B cell (primary cell): Measurements from ENCODE around the gene MTHFS. TPM values are rescaled to one million over a fixed set of nuclear protein-coding genes. Genes with fewer than 3 reads are reported as not detected.

ENCODE experiments used
- ATAC-seq: fragments of 200-7000 bp; cut with Tn5 transposase; one replicate; pipeline ENCODE4 v1.10.0; 2021; ENCODE audit warnings: low read depth, mild to moderate bottlenecking, moderate number of reproducible peaks, moderate library complexity
- CTCF ChIA-PET: fragments of 350-600 bp; sonication (Branson Sonifier 250); formaldehyde crosslinking; loops from one replicate; lab custom pipeline; 2021; ENCODE audit warnings: antibody characterized with exemption, inconsistent platforms; lab: Charles Lee
- POLR2A ChIA-PET: fragments of 350-600 bp; sonication (Branson Sonifier 250); formaldehyde crosslinking; loops from one replicate; lab custom pipeline; 2021; ENCODE audit warnings: antibody characterized with exemption; lab: Charles Lee
- DNase-seq: peaks from one replicate; pipeline ENCODE4 v3.0.0; 2013
- H2AFZ ChIP-seq: 2 replicates; pipeline ENCODE4 v1.6.1; 2012; ENCODE audit warnings: mild to moderate bottlenecking, low read depth, low read length; ENCODE audit not compliant: insufficient read depth, poor library complexity, severe bottlenecking
- H3K27ac ChIP-seq, 2 donors: 1 replicate in 1 of 2; 2 replicates in 1 of 2; pipeline ENCODE4 v1.5.1; 2012 to 2013; ENCODE audit warnings: low read length in 2 of 2, mild to moderate bottlenecking in 2 of 2, moderate library complexity in 1 of 2
- H3K27me3 ChIP-seq, 4 experiments: fragments of 200-600 bp in 1 of 4; sonication (generic) in 1 of 4; replicated peaks in 1 of 4; 1 replicate in 2 of 4; 2 replicates in 2 of 4; pipeline versions ENCODE4 v1.6.1 to v1.7.0; 2013 to 2016; ENCODE audit warnings: low read length in 3 of 4, mild to moderate bottlenecking in 2 of 4, mixed read lengths in 1 of 4, moderate library complexity in 1 of 4; ENCODE audit not compliant: insufficient read depth in 4 of 4, control insufficient read depth in 3 of 4; ENCODE audit errors: control extremely low read depth in 1 of 4
- H3K36me3 ChIP-seq, 2 experiments: replicated peaks in 1 of 2; 1 replicate in 1 of 2; 2 replicates in 1 of 2; pipeline versions ENCODE4 v1.6.1 to v1.7.1; 2013; ENCODE audit warnings: low read length in 1 of 2; ENCODE audit not compliant: insufficient read depth in 2 of 2, control insufficient read depth in 1 of 2; ENCODE audit errors: control extremely low read depth in 1 of 2, extremely low read depth in 1 of 2
- H3K4me1 ChIP-seq, 2 donors: fragments of 200-600 bp in 1 of 2; sonication (generic) in 1 of 2; 1 replicate in 1 of 2; 2 replicates in 1 of 2; pipeline versions ENCODE4 v1.5.1 to v1.6.1; 2013 to 2017; ENCODE audit warnings: low read length in 2 of 2; ENCODE audit not compliant: control insufficient read depth in 2 of 2, insufficient read depth in 2 of 2
- H3K4me2 ChIP-seq: replicated peaks from 2 replicates; pipeline ENCODE3; 2012; ENCODE audit warnings: mild to moderate bottlenecking, low read depth, low read length; ENCODE audit not compliant: poor library complexity, severe bottlenecking
- H3K4me3 ChIP-seq, 5 experiments: fragments of 200-600 bp in 1 of 5; sonication (generic) in 1 of 5; 1 replicate in 3 of 5; 2 replicates in 2 of 5; pipeline versions ENCODE4 v1.5.1 to v1.7.0; 2011 to 2016; ENCODE audit warnings: low read length in 4 of 5, mild to moderate bottlenecking in 4 of 5, low read depth in 2 of 5, control low read depth in 1 of 5, moderate library complexity in 1 of 5; ENCODE audit not compliant: insufficient read depth in 1 of 5; ENCODE audit errors: control extremely low read depth in 1 of 5, extremely low read depth in 1 of 5
- H3K79me2 ChIP-seq: fragments of 200-600 bp; sonication (generic); one replicate; pipeline ENCODE4 v1.6.0; 2016; ENCODE audit warnings: low read length; ENCODE audit not compliant: control insufficient read depth, insufficient read depth
- H3K9ac ChIP-seq: fragments of 200-600 bp; sonication (generic); 2 replicates; pipeline ENCODE4 v1.6.1; 2017; ENCODE audit warnings: mild to moderate bottlenecking, low read length, moderate library complexity
- H3K9me3 ChIP-seq, 3 donors: one replicate each; pipeline versions ENCODE4 v1.6.1 to v1.7.1; 2013; ENCODE audit warnings: low read length in 2 of 3; ENCODE audit not compliant: control insufficient read depth in 2 of 3, insufficient read depth in 1 of 3; ENCODE audit errors: control extremely low read depth in 1 of 3
- H4K20me1 ChIP-seq: 2 replicates; pipeline ENCODE4 v1.6.0; 2012; ENCODE audit warnings: mild to moderate bottlenecking, low read length; ENCODE audit not compliant: insufficient read depth, control insufficient read depth, poor library complexity, severe bottlenecking
- H3K27ac Mint-ChIP-seq: one replicate; pipeline ENCODE4 v1.8.0; 2021; ENCODE audit warnings: mixed read lengths
- H3K27me3 Mint-ChIP-seq: one replicate; pipeline ENCODE4 v1.8.0; 2021; ENCODE audit warnings: mixed read lengths
- H3K4me1 Mint-ChIP-seq: one replicate; pipeline ENCODE4 v1.8.0; 2021; ENCODE audit warnings: mixed read lengths
- H3K4me3 Mint-ChIP-seq: one replicate; pipeline ENCODE4 v1.8.0; 2021; ENCODE audit warnings: mixed read lengths
- H3K9me3 Mint-ChIP-seq: one replicate; pipeline ENCODE4 v1.8.0; 2022; ENCODE audit warnings: mixed read lengths; ENCODE audit not compliant: insufficient read depth
- EZH2 ChIP-seq: IDR thresholded peaks from 2 replicates; pipeline ENCODE4 v1.6.1; 2012; ENCODE audit warnings: borderline replicate concordance, low read depth, mild to moderate bottlenecking, moderate library complexity, low read length; ENCODE audit not compliant: insufficient read depth, poor library complexity, severe bottlenecking
- WGBS: methylation state at CpG from one replicate; pipeline ENCODE4 v1.1.5; 2013; ENCODE audit warnings: missing lambda C conversion rate; ENCODE audit not compliant: insufficient coverage; 5-methylcytosine and 5-hydroxymethylcytosine counted together
- intact Hi-C: fragments of 100-400 bp; cut with micrococcal nuclease; formaldehyde crosslinking; loops from one replicate; pipeline ENCODE4 v1.10.0; 2022
- polyA plus RNA-seq: library from polyadenylated mRNA; depleted of rRNA; stranded (reverse); fragments of >200 nt; gene quantifications from 2 replicates; pipeline ENCODE4 v1.2.3, GENCODE V29; 2012
- total RNA-seq, 2 donors: library from RNA; stranded (reverse); fragments of 120-200 nt in 1 of 2; gene quantifications; 1 replicate in 1 of 2; 2 replicates in 1 of 2; pipeline versions ENCODE4 v1.2.3 to v1.2.4, GENCODE V29; 2013 to 2022
- TF ChIP-seq, protein P1 (sequence below): fragments of 200-600 bp; IDR thresholded peaks from one replicate; pipeline ENCODE4 v1.8.0; 2022; ENCODE audit warnings: antibody characterized with exemption, mild to moderate bottlenecking

The MTHFS gene
- total and polyA plus RNA-seq, 2 donors (not counting 1 experiment from before 2014, with no cell fraction given) = 20.1 to 20.9 TPM

DNA sequence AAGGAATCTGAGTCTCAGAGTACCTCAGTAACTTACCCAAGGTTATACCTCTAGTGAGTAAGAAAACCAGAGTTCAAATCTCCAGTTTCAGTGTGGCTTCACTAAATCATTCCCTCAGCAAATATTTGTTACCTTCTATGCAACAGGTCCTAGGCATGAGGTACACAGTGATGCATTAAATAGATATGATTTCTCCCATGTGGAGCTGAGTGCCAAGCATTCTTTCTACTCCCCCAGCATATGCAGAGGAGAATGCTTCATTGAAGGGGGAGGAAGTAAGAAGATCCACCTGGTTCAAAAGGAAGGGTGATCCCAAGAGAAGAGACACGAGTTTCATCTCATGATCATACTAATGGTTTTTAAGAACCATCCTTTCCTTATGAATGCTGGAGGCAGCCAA is 6.8 kb upstream of the MTHFS start:
- peaks cover 3 to 9% of the 10 kb centered on the region in 2 donors for H3K4me1 ChIP-seq
- ATAC-seq (no peak), DNase-seq (no peak)
- H3K36me3 ChIP-seq = peaks cover 2 to 5% of the 10 kb centered on the region in 2 experiments
- H3K27ac Mint-ChIP-seq = no peak overlapping the region
- H3K4me3 Mint-ChIP-seq = no peak overlapping the region
- CTCF ChIA-PET = interaction anchor here (1.0 kb wide), 1 partner anchor 19 kb away, joined by 3 read pairs; no protein-coding TSS in a partner anchor
- no peak overlapping the region for H2AFZ ChIP-seq
- POLR2A ChIA-PET = no interaction called here
- H4K20me1 ChIP-seq = no peaks in the 10 kb centered on the region
- TF ChIP-seq EZH2 = no peak
- TF ChIP-seq, protein P1, sequence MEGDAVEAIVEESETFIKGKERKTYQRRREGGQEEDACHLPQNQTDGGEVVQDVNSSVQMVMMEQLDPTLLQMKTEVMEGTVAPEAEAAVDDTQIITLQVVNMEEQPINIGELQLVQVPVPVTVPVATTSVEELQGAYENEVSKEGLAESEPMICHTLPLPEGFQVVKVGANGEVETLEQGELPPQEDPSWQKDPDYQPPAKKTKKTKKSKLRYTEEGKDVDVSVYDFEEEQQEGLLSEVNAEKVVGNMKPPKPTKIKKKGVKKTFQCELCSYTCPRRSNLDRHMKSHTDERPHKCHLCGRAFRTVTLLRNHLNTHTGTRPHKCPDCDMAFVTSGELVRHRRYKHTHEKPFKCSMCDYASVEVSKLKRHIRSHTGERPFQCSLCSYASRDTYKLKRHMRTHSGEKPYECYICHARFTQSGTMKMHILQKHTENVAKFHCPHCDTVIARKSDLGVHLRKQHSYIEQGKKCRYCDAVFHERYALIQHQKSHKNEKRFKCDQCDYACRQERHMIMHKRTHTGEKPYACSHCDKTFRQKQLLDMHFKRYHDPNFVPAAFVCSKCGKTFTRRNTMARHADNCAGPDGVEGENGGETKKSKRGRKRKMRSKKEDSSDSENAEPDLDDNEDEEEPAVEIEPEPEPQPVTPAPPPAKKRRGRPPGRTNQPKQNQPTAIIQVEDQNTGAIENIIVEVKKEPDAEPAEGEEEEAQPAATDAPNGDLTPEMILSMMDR = no peak
- H3K9me3 ChIP-seq = no peaks in the 10 kb centered on the region
- no peak overlapping the region for H3K9ac ChIP-seq
- intact Hi-C loops = no loop called here
- H3K27me3 Mint-ChIP-seq = no peaks in the 10 kb centered on the region
- H3K79me2 ChIP-seq = no peaks in the 10 kb centered on the region
- H3K27ac ChIP-seq = no peak overlapping the region
- no peak overlapping the region for H3K4me2 ChIP-seq
- H3K9me3 Mint-ChIP-seq = no peaks in the 10 kb centered on the region
- H3K27me3 ChIP-seq = no peaks in the 10 kb centered on the region
- H3K4me1 Mint-ChIP-seq = peaks cover 26% of the 10 kb centered on the region
- no CpG with 5 or more reads among the region's 1 CpG for WGBS
- H3K4me3 ChIP-seq = no peak overlapping the region

DNA sequence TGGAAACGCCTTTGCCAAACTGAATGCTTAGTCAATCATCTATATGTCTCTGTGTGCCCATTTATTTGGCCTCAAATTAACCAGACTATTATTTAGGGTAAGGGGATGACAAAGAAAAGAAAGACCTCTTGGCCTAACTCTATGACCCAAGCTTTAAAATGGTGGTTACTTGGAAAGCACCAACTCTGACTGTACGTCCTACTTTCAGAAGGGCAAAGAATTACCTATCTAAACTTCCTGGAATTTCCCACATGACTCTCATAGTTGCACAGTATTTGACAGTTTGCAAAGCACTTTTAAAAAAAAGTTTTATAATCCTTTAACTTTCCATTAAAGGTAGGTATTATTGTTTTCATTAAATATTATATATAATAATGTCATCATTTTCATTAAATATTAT is 6.3 kb upstream of the MTHFS start:
- POLR2A ChIA-PET = no interaction called here
- Histone ChIP-seq H4K20me1 (no peaks in the 10 kb centered on the region), H3K27ac (no peak overlapping the region), H3K36me3 (peaks cover 2 to 5% of the 10 kb centered on the region in 2 experiments), H3K27me3 (no peaks in the 10 kb centered on the region), H3K4me2 (no peak overlapping the region), H3K79me2 (no peaks in the 10 kb centered on the region), H3K4me3 (no peak overlapping the region), H3K4me1 (peaks cover 3 to 10% of the 10 kb centered on the region in 2 donors), H3K9me3 (no peaks in the 10 kb centered on the region), H3K9ac (no peak overlapping the region), H2AFZ (no peak overlapping the region)
- CTCF ChIA-PET = no interaction called here
- no peak overlapping the region for H3K27ac Mint-ChIP-seq
- DNase-seq (no peak), ATAC-seq (no peak)
- H3K9me3 Mint-ChIP-seq = no peaks in the 10 kb centered on the region
- intact Hi-C loops = no loop called here
- no peaks in the 10 kb centered on the region for H3K27me3 Mint-ChIP-seq
- TF ChIP-seq EZH2 = no peak
- TF ChIP-seq, protein P1 = no peak
- H3K4me3 Mint-ChIP-seq = no peak overlapping the region
- H3K4me1 Mint-ChIP-seq = peaks cover 26% of the 10 kb centered on the region
- WGBS = 50% methylated on average over 1 of the region's 2 CpGs
